VCaP (cell line): ENCODE results near the gene IPMK.
"Not testable (repeated sequence)": the region's sequence is repeated elsewhere in the genome, so short reads cannot be mapped to it uniquely, and the experiment has no call there.

ENCODE experiments used
- H3K27ac ChIP-seq: fragments of 450-650 bp; 2 replicates; pipeline ENCODE4 v1.5.1; 2017
- CTCF ChIP-seq: fragments of 450-650 bp; conservative IDR thresholded peaks from 2 replicates; pipeline ENCODE4 v1.5.1; 2017; ENCODE audit warnings: mild to moderate bottlenecking, moderate library complexity

Gene IPMK

DNA sequence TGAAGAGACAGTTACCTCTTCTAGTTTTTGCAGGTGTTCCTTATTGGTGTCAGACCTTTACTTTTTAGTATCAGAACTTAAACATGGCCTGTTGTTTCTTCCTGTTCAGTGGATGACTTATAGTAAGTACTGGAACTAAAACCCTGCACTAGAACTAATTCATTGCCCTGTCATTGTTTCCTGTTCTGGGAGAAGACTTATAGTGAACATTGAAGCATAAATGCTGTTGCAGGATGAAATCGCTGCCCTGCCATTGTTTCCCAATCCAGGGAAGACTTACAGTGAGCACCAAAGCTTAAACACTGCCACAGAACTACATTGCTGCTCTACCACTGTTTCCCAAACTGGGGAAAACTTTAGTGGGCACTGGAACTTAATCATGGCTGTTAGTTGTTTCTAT, 13.1 kb downstream of the IPMK start:
- no peak overlapping the region for H3K27ac ChIP-seq
- TF ChIP-seq CTCF: no peak

GRCh38 chr10:58253184-58253583, 14.5 kb downstream of the IPMK start:
- TF ChIP-seq CTCF: no peak
- H3K27ac ChIP-seq: no peak overlapping the region

- not testable (repeated sequence) for H3K27ac ChIP-seq
Measured at GRCh38 chr10:58244666-58245065, 23.0 kb downstream of the IPMK start.

DNA sequence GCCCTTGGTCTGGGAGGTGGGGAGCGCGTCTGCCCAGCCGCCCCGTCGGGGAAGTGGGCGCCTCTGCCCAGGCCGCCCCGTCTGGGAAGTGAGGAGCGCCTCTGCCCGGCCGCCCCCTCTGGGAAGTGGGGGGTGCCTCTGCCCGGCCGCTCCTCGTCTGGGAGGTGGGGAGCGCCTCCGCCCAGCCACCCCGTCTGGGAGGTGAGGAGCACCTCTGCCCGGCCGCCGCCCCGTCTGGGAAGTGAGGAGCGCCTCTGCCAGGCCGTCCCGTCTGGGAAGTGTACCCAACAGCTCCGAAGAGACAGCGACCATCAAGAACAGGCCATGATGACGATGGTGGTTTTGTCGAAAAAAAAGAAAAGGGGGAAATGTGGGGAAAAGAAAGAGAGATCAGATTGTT, 23.5 kb downstream of the IPMK start:
- not testable (repeated sequence) for H3K27ac ChIP-seq

- H3K27ac ChIP-seq: not testable (repeated sequence)
Measured at GRCh38 chr10:58243801-58244200, 23.9 kb downstream of the IPMK start.

DNA sequence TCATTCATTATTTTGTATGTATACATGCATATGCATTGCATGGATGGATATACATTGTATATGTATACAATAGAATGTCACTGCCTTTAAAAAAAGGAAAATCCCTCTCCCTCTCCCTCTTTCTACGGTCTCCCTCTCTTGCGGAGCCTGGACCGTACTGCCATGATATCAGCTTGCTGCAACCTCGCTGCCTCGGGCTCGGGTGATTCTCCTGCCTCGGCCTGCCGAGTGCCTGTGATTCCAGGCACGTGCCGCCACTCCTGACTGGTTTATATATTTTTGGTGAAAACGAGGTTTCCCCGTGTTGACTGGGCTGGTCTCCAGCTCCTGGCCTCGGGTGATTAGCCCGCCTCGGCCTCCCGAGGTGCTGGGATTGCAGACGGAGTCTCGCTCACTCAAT, 24.4 kb downstream of the IPMK start:
- no peak overlapping the region for H3K27ac ChIP-seq
- TF ChIP-seq CTCF: no peak

DNA sequence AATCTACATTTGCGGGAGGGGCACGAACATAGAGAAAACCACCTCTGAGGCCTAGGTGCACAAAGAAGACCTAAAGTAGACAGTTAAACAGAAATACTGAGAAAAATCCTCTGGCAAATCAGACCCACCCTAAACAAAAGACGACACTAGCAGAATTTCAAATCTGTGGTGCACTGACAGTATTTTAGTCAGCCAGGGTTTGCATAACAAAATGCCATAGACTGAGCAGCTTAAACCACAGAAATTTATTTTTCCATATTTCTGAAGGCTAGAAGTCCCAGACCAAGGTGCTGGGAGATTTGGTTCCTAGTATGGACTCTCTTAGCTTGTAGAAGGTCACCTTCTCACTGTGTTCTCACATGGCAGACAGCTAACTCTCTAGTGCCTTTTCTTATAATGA, 26.3 kb downstream of the IPMK start:
- no peak overlapping the region for H3K27ac ChIP-seq
- TF ChIP-seq CTCF: no peak

- no peak overlapping the region for H3K27ac ChIP-seq
- no peak for TF ChIP-seq CTCF
Measured at GRCh38 chr10:58240531-58240930, 27.2 kb downstream of the IPMK start.

GRCh38 chr10:58239561-58240169, 28.0 kb downstream of the IPMK start:
- TF ChIP-seq CTCF: no peak
- no peak overlapping the region for H3K27ac ChIP-seq
